GM12873 (cell line): Measurements from ENCODE around the gene DARS1.

ENCODE experiments used
- TF ChIP-seq, protein P1 (sequence below): IDR thresholded peaks from 2 replicates; pipeline ENCODE4 v1.5.1; 2012; ENCODE audit warnings: low read depth, mild to moderate bottlenecking, moderate library complexity, low read length, control low read depth; ENCODE audit not compliant: insufficient read depth; ENCODE audit errors: missing control alignments

Gene DARS1

DNA sequence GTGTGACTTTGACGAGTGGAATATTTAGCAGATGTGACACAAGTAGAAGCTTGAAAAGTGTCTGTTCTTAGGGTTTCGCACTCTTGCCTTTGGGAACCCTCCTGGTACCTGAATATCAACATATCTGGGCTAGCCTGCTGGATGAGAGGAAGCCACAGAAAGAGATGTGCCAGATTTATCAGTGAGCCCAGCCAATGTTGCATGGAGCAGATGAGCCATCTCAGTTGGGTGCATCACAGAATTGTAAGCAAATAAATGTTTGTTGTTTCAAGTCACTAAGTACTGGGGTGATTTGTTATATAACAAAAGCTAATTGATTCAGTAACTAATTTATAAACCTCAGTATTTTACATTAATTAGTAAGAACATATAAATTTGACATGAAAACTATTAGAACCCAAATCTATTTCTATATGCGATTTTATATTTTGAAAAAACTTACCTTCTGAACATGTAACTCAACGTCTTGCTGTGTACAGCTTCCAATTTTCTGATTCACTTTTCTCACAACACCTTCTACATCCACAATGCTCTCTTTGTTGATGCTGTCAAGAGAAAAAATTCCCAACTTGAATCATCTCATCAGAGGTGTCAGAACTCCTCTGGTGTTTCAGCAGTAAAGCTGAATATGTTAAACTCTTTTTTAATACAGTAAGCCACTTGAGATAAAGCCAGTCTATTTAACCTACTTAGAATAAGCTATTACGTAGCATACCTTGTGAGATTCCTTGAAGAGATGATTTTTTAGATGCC, 42.3 kb downstream of the DARS1 start:
- TF ChIP-seq, protein P1, sequence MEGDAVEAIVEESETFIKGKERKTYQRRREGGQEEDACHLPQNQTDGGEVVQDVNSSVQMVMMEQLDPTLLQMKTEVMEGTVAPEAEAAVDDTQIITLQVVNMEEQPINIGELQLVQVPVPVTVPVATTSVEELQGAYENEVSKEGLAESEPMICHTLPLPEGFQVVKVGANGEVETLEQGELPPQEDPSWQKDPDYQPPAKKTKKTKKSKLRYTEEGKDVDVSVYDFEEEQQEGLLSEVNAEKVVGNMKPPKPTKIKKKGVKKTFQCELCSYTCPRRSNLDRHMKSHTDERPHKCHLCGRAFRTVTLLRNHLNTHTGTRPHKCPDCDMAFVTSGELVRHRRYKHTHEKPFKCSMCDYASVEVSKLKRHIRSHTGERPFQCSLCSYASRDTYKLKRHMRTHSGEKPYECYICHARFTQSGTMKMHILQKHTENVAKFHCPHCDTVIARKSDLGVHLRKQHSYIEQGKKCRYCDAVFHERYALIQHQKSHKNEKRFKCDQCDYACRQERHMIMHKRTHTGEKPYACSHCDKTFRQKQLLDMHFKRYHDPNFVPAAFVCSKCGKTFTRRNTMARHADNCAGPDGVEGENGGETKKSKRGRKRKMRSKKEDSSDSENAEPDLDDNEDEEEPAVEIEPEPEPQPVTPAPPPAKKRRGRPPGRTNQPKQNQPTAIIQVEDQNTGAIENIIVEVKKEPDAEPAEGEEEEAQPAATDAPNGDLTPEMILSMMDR = no peak

DNA sequence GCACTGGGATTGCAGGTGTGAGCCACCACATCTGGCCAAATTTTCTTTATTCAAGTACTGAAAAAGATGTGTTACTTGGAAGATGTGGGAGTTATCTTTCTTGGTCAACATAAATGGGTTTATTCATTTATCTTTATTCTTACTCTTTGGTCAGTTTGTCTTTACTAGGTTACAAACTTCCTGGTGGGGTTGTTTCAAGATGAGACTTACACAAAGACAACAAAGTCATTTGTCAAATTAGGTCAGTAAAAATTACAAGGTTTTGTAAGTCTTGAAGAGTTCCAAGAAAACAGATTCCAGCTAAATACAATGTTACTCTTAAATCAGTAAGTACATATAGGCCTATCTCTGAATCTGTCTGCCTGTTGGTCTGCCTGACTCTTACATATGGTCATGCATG, 48.9 kb downstream of the DARS1 start:
- TF ChIP-seq, protein P1 = no peak

DNA sequence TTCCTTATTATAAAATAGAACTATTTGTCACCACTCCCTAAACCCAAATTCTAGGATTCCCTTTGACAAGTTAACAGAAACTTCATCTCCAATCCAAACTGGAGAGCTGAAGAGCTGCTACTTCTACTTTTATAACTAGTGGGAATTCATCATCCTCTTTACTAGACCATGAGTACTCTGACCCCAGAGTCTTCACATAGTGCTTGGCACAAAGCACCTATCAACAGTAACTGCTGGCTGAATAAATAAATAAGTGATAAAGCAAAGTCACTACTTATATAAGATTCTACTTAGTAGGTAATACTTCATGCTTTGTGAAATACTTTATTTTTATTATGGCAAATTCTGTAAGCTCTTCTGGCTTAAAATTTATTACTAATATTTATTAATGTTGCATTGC, 49.5 kb downstream of the DARS1 start:
- TF ChIP-seq, protein P1 = no peak

DNA sequence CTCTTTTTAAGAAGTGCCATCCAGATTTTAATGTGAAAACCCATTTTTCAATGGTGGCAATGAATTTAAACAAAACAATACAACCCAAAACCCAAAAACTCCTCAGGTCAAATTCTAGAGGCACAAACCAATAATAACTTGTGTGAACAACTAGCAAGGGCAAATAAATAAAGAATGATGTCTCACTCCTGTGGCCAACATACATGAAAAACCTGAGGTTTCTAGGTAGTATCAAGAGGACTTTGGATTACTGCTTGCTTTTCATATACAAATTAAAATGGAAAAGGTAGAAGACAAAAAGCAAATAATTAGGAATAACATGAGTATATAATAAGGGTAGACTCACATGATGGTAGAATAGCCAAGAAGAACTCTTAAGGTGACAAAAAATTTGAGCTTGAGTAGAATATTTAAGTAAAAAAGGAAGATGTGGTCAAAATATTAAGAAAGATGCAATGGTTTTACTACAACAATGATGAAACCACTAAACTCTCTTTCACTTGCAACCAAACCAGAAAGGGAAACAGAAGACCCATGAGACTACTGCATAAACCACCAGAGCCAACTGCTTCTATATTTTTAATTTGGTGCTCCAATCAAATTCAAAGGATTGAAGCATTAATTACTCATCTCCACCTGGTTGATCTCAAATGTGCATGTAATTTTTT, 53.5 kb downstream of the DARS1 start:
- TF ChIP-seq, protein P1 = no peak

DNA sequence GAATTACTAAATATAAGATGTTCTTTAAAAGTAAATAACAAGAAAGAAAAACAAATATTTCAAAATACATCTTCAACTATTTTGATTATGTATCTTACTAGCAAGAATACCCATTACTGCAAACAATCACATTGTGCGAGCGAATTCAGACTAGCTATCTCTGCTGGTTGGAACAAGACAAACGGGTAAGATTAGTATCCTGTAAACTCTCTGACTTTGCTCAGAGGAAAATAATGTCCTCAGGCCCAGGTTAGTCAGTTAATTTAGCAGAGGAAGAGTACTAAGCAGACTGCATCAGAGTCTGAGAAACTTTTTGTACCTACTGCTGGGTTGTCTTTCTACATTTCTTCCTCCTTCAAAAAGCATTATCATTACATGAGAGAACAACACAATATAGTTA, 58.8 kb downstream of the DARS1 start:
- TF ChIP-seq, protein P1 = no peak

DNA sequence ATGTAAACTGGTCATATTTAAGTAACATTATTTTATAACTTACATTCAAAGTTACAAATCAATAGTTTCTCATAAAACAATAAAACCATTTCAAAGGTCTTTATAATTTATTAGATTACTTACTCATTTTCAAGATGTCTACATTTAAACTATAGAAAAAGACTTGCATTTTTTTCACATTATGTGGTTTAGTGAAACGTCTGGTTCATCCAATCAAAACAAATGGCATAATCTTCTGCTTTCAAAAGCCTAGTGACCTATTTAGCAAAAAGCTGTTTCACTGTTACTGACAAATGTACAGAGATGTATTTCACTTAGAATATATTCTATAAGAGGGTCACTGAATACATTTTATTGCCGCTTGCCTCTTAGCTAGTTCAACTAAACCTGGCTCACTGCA, 59.9 kb downstream of the DARS1 start:
- TF ChIP-seq, protein P1 = no peak

DNA sequence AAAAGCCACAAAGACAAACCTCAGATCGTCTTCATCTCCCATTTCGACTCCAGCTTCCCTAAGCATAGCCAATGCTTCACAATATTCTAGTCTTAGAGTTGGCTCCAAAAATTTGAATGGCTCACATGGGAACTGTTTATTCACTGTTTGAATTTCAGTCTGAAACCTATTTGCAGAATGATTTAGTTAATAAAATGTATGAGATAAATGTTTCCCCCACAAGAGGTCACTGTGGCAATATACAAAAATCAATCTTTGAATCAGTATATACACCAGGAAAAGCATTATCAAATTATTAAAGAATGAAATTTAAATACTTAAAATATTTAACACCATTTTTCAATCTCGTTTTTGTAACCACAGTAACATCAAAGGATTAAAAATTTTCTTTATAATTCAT, 69.2 kb downstream of the DARS1 start:
- TF ChIP-seq, protein P1 = peak; percentile 32
